ACHN (cell line): ENCODE data around the gene NR5A2.

Source experiments
- DNase-seq: peaks from one replicate; pipeline ENCODE4 v3.0.0-alpha.2; 2015
- in situ Hi-C: cut with HindIII; loops from 2 replicates; pipeline ENCODE4 v1.10.0; 2017; ENCODE audit warnings: low sequenced_read_pairs, low pct_ligation_motif_present, low pct_unique_long_range_greater_than_20kb

Gene NR5A2

GRCh38 chr1:200147094-200147493, 119.6 kb downstream of the NR5A2 start:
- no peak for DNase-seq
- in situ Hi-C loops, result no loop called here

GRCh38 chr1:200147742-200148141, 120.2 kb downstream of the NR5A2 start:
- no peak for DNase-seq
- in situ Hi-C loops, result no loop called here

GRCh38 chr1:200150006-200150405, 122.5 kb downstream of the NR5A2 start:
- DNase-seq, result no peak
- in situ Hi-C loops, result no loop called here

- in situ Hi-C loops, result no loop called here
These were observed 123.2 kb downstream of the NR5A2 start for GRCh38 chr1:200150721-200151120.

GRCh38 chr1:200152336-200152735, 124.8 kb downstream of the NR5A2 start:
- in situ Hi-C loops, result no loop called here
- no peak for DNase-seq

More at GRCh38 chr1:200150721-200151120, 123.2 kb downstream of the NR5A2 start:
- DNase-seq, result peak; percentile 42

GRCh38 chr1:200153277-200154055, 126.0 kb downstream of the NR5A2 start:
- no peak for DNase-seq
- in situ Hi-C loops, result no loop called here

- DNase-seq, result no peak
- in situ Hi-C loops, result no loop called here
These were observed 126.7 kb downstream of the NR5A2 start for GRCh38 chr1:200154069-200154767.

- in situ Hi-C loops, result no loop called here
These were observed 130.2 kb downstream of the NR5A2 start for GRCh38 chr1:200157715-200158114.

GRCh38 chr1:200161801-200162200, 134.3 kb downstream of the NR5A2 start:
- in situ Hi-C loops, result no loop called here
- DNase-seq, result no peak

More at GRCh38 chr1:200157715-200158114, 130.2 kb downstream of the NR5A2 start:
- DNase-seq, result no peak

- DNase-seq, result no peak
- in situ Hi-C loops, result no loop called here
These were observed 134.7 kb downstream of the NR5A2 start for GRCh38 chr1:200162258-200162657.

- in situ Hi-C loops, result no loop called here
- no peak for DNase-seq
These were observed 135.4 kb downstream of the NR5A2 start for GRCh38 chr1:200162877-200163276.

GRCh38 chr1:200163911-200164310, 136.4 kb downstream of the NR5A2 start:
- in situ Hi-C loops, result no loop called here
- DNase-seq, result no peak

- in situ Hi-C loops, result no loop called here
These were observed 138.1 kb downstream of the NR5A2 start for GRCh38 chr1:200165493-200166220.

GRCh38 chr1:200166411-200166810, 138.9 kb downstream of the NR5A2 start:
- DNase-seq, result no peak

More at GRCh38 chr1:200165493-200166220, 138.1 kb downstream of the NR5A2 start:
- no peak for DNase-seq

GRCh38 chr1:200168926-200169325, 141.4 kb downstream of the NR5A2 start:
- in situ Hi-C loops, result no loop called here

More at GRCh38 chr1:200166411-200166810, 138.9 kb downstream of the NR5A2 start:
- in situ Hi-C loops, result no loop called here

GRCh38 chr1:200172311-200172710, 144.8 kb downstream of the NR5A2 start:
- in situ Hi-C loops, result no loop called here
- DNase-seq, result no peak

More at GRCh38 chr1:200168926-200169325, 141.4 kb downstream of the NR5A2 start:
- no peak for DNase-seq

GRCh38 chr1:200173097-200173618, 145.6 kb downstream of the NR5A2 start:
- DNase-seq, result no peak
- in situ Hi-C loops, result no loop called here

- no peak for DNase-seq
- in situ Hi-C loops, result no loop called here
These were observed 147.2 kb downstream of the NR5A2 start for GRCh38 chr1:200174525-200175295.
